Osteocyte (in vitro differentiated cells): ENCODE measurements around the gene ELOA2. TPM values are rescaled to one million over a fixed set of nuclear protein-coding genes. Genes with fewer than 3 reads are reported as not detected.
"Not testable (repeated sequence)": the region's sequence is repeated elsewhere in the genome, so short reads cannot be mapped to it uniquely, and the experiment has no call there.

ENCODE experiments used
- DNase-seq: peaks from one replicate; pipeline ENCODE4 v3.0.0; 2021; ENCODE audit warnings: mixed read lengths; ENCODE audit not compliant: unreplicated experiment; ENCODE audit errors: extremely low spot score
- H3K27ac Mint-ChIP-seq: one replicate; pipeline ENCODE4 v1.8.0; 2021; ENCODE audit warnings: mild to moderate bottlenecking, mixed read lengths; ENCODE audit not compliant: unreplicated experiment
- H3K27me3 Mint-ChIP-seq: one replicate; pipeline ENCODE4 v1.8.0; 2021; ENCODE audit warnings: mixed read lengths; ENCODE audit not compliant: unreplicated experiment
- H3K36me3 Mint-ChIP-seq: one replicate; pipeline ENCODE4 v1.8.0; 2021; ENCODE audit warnings: mixed read lengths; ENCODE audit not compliant: unreplicated experiment
- H3K4me1 Mint-ChIP-seq: one replicate; pipeline ENCODE4 v1.8.0; 2021; ENCODE audit warnings: mixed read lengths; ENCODE audit not compliant: unreplicated experiment
- H3K4me3 Mint-ChIP-seq: one replicate; pipeline ENCODE4 v1.8.0; 2021; ENCODE audit warnings: mild to moderate bottlenecking, moderate library complexity, mixed read lengths; ENCODE audit not compliant: unreplicated experiment
- H3K9me3 Mint-ChIP-seq: one replicate; pipeline ENCODE4 v1.8.0; 2021; ENCODE audit warnings: mixed read lengths; ENCODE audit not compliant: unreplicated experiment
- CTCF ChIP-seq: fragments of 200-600 bp; sonication (generic); IDR thresholded peaks from 2 replicates; pipeline ENCODE4 v1.5.0; 2021; ENCODE audit warnings: antibody characterized with exemption, mild to moderate bottlenecking, moderate library complexity
- total RNA-seq: library from RNA; stranded (reverse); gene quantifications from 2 replicates; pipeline ENCODE4 v1.2.1, GENCODE V29; 2021

The ELOA2 gene
- total RNA-seq, 1 donor from 2014 or later, result not detected

- H3K9me3 Mint-ChIP-seq, result no peaks in the 10 kb centered on the region
Measured at GRCh38 chr18:47040982-47041381, 5.6 kb upstream of the ELOA2 start.

GRCh38 chr18:47036927-47037578 is 1.6 kb upstream of the ELOA2 start:
- DNase-seq, result no peak
- peaks cover 7% of the 10 kb centered on the region for H3K27me3 Mint-ChIP-seq
- H3K27ac Mint-ChIP-seq, result no peak overlapping the region
- no peak overlapping the region for H3K4me3 Mint-ChIP-seq
- no peaks in the 10 kb centered on the region for H3K36me3 Mint-ChIP-seq
- no peak for TF ChIP-seq CTCF
- H3K4me1 Mint-ChIP-seq, result no peaks in the 10 kb centered on the region
- no peaks in the 10 kb centered on the region for H3K9me3 Mint-ChIP-seq

More at GRCh38 chr18:47040982-47041381, 5.6 kb upstream of the ELOA2 start:
- Mint-ChIP-seq H3K27ac (no peak overlapping the region), H3K4me3 (no peak overlapping the region), H3K4me1 (no peaks in the 10 kb centered on the region), H3K36me3 (no peaks in the 10 kb centered on the region), H3K27me3 (peaks cover 10% of the 10 kb centered on the region)
- TF ChIP-seq CTCF, result no peak
- no peak for DNase-seq

- DNase-seq, result no peak
- H3K27me3 Mint-ChIP-seq, result peaks cover 7% of the 10 kb centered on the region
- H3K36me3 Mint-ChIP-seq, result no peaks in the 10 kb centered on the region
- no peaks in the 10 kb centered on the region for H3K4me1 Mint-ChIP-seq
- TF ChIP-seq CTCF, result peak; percentile 59
- no peaks in the 10 kb centered on the region for H3K9me3 Mint-ChIP-seq
- H3K27ac Mint-ChIP-seq, result no peak overlapping the region
- H3K4me3 Mint-ChIP-seq, result no peak overlapping the region
Measured at GRCh38 chr18:47036298-47036874, 965 bp upstream of the ELOA2 start.

GRCh38 chr18:47034591-47034990 is 830 bp downstream of the ELOA2 start:
- not testable (repeated sequence) for H3K27me3 Mint-ChIP-seq, DNase-seq, H3K36me3 Mint-ChIP-seq, H3K9me3 Mint-ChIP-seq, H3K27ac Mint-ChIP-seq, H3K4me1 Mint-ChIP-seq, H3K4me3 Mint-ChIP-seq

GRCh38 chr18:47032945-47033344 is 2.5 kb downstream of the ELOA2 start:
- H3K9me3 Mint-ChIP-seq, result no peaks in the 10 kb centered on the region
- H3K4me3 Mint-ChIP-seq, result no peak overlapping the region
- no peaks in the 10 kb centered on the region for H3K36me3 Mint-ChIP-seq
- H3K27ac Mint-ChIP-seq, result no peak overlapping the region
- TF ChIP-seq CTCF, result no peak
- peaks cover 4% of the 10 kb centered on the region for H3K27me3 Mint-ChIP-seq
- no peaks in the 10 kb centered on the region for H3K4me1 Mint-ChIP-seq
- no peak for DNase-seq

GRCh38 chr18:47030887-47031286 is 4.5 kb downstream of the ELOA2 start:
- H3K4me1 Mint-ChIP-seq, H3K9me3 Mint-ChIP-seq: not testable (repeated sequence)

GRCh38 chr18:47029684-47030353 is 5.6 kb downstream of the ELOA2 start:
- H3K4me1 Mint-ChIP-seq, H3K36me3 Mint-ChIP-seq, DNase-seq, H3K27ac Mint-ChIP-seq, H3K27me3 Mint-ChIP-seq, H3K4me3 Mint-ChIP-seq, H3K9me3 Mint-ChIP-seq: not testable (repeated sequence)

More at GRCh38 chr18:47030887-47031286, 4.5 kb downstream of the ELOA2 start:
- not testable (repeated sequence) for H3K27ac Mint-ChIP-seq, H3K36me3 Mint-ChIP-seq, H3K27me3 Mint-ChIP-seq, DNase-seq, H3K4me3 Mint-ChIP-seq

GRCh38 chr18:47028738-47029137 is 6.7 kb downstream of the ELOA2 start:
- H3K36me3 Mint-ChIP-seq, H3K4me3 Mint-ChIP-seq, DNase-seq, H3K27me3 Mint-ChIP-seq, H3K27ac Mint-ChIP-seq, H3K4me1 Mint-ChIP-seq, H3K9me3 Mint-ChIP-seq: not testable (repeated sequence)
